ENCODE measurements around the gene GPR156.

GPR156 gene

DNA sequence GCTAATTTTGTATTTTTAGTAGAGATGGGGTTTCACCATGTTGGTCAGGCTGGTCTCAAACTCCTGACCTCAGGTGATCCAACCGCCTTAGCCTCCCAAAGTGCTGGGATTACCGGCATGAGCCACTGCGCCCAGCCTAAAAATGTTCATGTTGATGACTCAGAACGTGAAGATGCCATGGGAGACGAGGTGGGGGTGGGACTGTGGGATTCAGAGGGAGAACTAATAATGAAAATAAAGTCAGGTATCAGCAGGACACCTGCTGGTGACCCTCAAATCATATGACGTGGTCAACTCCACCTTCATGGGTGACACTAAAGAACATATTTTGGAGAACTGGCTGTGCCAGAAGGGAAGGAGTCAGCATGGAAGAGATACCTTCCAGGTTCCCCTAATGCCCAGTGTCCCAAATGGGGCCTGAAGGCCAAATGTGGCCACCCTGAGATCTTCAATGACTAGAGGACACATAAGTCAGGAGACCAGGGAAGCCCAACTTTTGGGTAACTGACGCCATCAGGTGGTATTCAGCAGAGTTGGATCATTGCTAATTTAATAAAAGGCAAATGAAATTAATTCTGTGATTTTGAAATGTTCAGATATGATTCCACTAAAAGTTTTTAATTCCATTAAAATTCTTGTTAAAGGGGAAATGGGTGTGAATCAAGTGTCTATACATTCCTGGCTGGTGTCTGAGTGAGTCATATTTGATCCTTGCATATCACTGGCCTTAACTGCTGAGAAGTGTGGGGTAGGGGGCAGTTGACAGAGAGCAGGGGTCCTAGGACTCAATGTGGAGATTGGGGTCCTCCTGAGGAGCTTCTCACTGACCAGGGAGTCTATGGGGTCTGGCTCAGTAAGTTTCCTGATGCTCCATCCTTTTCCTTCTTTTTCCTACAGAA lies 102.2 kb downstream of the GPR156 start:
- H3K79me2 ChIP-seq (ENCODE audit: insufficient read depth, low read length) = no peaks in the 10 kb centered on the region
- no peaks in the 10 kb centered on the region for H3F3A ChIP-seq (ENCODE audit: insufficient read depth)
- no peaks in the 10 kb centered on the region for H3K36me3 ChIP-seq (ENCODE audit: low read length)
- H2AFZ ChIP-seq (ENCODE audit: low read depth, low read length, severe bottlenecking) = no peak overlapping the region
- no peaks in the 10 kb centered on the region for H3K9me2 ChIP-seq (replicated peaks; ENCODE audit: insufficient read depth, low read length)
- no peak overlapping the region for H3K4me3 ChIP-seq (ENCODE audit: insufficient read depth, low read length, poor library complexity, severe bottlenecking)
- H3K9ac ChIP-seq (ENCODE audit: low read length) = no peak overlapping the region
- no peak overlapping the region for H3K27ac ChIP-seq (ENCODE audit: low read depth, low read length)
- no peaks in the 10 kb centered on the region for H3K27me3 ChIP-seq (ENCODE audit: low read length)
- no peaks in the 10 kb centered on the region for H4K20me1 ChIP-seq (ENCODE audit: low read depth, low read length)
- TF ChIP-seq, protein P1, sequence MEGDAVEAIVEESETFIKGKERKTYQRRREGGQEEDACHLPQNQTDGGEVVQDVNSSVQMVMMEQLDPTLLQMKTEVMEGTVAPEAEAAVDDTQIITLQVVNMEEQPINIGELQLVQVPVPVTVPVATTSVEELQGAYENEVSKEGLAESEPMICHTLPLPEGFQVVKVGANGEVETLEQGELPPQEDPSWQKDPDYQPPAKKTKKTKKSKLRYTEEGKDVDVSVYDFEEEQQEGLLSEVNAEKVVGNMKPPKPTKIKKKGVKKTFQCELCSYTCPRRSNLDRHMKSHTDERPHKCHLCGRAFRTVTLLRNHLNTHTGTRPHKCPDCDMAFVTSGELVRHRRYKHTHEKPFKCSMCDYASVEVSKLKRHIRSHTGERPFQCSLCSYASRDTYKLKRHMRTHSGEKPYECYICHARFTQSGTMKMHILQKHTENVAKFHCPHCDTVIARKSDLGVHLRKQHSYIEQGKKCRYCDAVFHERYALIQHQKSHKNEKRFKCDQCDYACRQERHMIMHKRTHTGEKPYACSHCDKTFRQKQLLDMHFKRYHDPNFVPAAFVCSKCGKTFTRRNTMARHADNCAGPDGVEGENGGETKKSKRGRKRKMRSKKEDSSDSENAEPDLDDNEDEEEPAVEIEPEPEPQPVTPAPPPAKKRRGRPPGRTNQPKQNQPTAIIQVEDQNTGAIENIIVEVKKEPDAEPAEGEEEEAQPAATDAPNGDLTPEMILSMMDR (IDR thresholded peaks at IDR 0.05; ENCODE audit: insufficient read depth, low read length, poor library complexity, severe bottlenecking) = no peak
- TF ChIP-seq EZH2phosphoT487 (conservative IDR thresholded peaks at IDR 0.05; ENCODE audit: low read length) = no peak
- no peaks in the 10 kb centered on the region for H3K9me3 ChIP-seq (ENCODE audit: insufficient read depth, low read length)
- no peak overlapping the region for H3K4me2 ChIP-seq (ENCODE audit: low read depth, low read length, poor library complexity, severe bottlenecking)

DNA sequence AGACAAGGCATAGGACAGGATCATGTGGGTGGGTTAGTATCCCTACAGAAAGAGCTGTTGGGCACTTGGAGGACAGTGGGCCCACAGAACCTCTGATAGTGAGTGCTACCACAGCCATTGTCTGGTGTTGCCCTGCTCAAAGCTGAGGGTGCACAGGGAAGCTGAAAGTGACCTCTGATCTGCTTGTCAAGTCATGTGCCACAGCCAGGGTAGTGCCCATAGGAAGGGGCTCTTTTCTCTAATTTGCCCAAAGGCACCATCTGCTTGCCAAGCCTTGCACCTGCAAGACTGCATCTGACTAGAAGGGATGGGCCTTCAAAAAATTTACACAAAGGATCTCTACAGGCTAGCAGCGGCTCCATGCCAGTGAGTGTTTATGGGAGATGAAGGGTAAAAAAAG lies 103.4 kb downstream of the GPR156 start:
- no peak overlapping the region for H2AFZ ChIP-seq (ENCODE audit: low read depth, low read length, severe bottlenecking)
- H4K20me1 ChIP-seq (ENCODE audit: low read depth, low read length) = no peaks in the 10 kb centered on the region
- H3K4me3 ChIP-seq (ENCODE audit: insufficient read depth, low read length, poor library complexity, severe bottlenecking) = no peak overlapping the region
- no peaks in the 10 kb centered on the region for H3K79me2 ChIP-seq (ENCODE audit: insufficient read depth, low read length)
- H3K9me2 ChIP-seq (replicated peaks; ENCODE audit: insufficient read depth, low read length) = no peaks in the 10 kb centered on the region
- no peak overlapping the region for H3K27ac ChIP-seq (ENCODE audit: low read depth, low read length)
- H3K9me3 ChIP-seq (ENCODE audit: insufficient read depth, low read length) = no peaks in the 10 kb centered on the region
- no peak overlapping the region for H3K9ac ChIP-seq (ENCODE audit: low read length)
- TF ChIP-seq EZH2phosphoT487 (conservative IDR thresholded peaks at IDR 0.05; ENCODE audit: low read length) = no peak
- TF ChIP-seq, protein P1 (IDR thresholded peaks at IDR 0.05; ENCODE audit: insufficient read depth, low read length, poor library complexity, severe bottlenecking) = no peak
- no peaks in the 10 kb centered on the region for H3K27me3 ChIP-seq (ENCODE audit: low read length)
- H3K4me2 ChIP-seq (ENCODE audit: low read depth, low read length, poor library complexity, severe bottlenecking) = no peak overlapping the region
- H3K36me3 ChIP-seq (ENCODE audit: low read length) = no peaks in the 10 kb centered on the region
- no peaks in the 10 kb centered on the region for H3F3A ChIP-seq (ENCODE audit: insufficient read depth)

DNA sequence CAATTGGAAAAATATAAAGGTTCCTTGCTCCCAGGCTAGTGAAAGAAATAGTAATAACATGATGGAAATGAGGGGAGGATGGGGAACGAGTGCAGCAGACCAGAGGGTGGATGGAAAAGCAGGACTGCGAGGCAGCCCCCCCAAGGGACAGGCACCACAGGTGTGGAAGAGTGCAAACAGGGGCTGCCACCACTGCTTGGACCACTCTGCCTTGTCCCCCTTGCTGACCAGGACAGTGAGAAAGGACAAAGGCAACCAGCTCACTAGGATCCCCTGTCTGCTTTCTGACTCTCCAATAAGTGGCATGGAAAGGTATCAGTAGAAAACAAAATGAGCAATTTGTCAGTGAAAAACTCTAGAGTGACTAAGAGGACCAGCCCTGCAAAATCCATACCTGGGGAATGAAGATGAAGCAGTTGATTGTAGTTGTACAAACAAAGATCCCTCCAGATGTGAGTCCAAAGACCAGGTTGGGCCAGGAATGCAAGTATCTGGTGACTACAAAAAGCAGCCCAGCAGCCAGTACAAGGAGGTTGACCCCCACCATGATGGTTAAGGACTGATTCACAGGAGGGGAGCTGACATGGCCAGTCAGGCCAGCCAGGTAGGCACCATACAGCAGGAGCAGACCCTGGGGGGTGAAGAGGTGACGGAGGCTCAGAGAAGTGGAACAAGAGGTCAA lies 104.2 kb downstream of the GPR156 start:
- TF ChIP-seq EZH2phosphoT487 (conservative IDR thresholded peaks at IDR 0.05; ENCODE audit: low read length) = no peak
- TF ChIP-seq, protein P1 (IDR thresholded peaks at IDR 0.05; ENCODE audit: insufficient read depth, low read length, poor library complexity, severe bottlenecking) = no peak
- Histone ChIP-seq H3K9me3 (ENCODE audit: insufficient read depth, low read length) (no peaks in the 10 kb centered on the region), H4K20me1 (ENCODE audit: low read depth, low read length) (no peaks in the 10 kb centered on the region), H3F3A (ENCODE audit: insufficient read depth) (no peaks in the 10 kb centered on the region), H3K4me3 (ENCODE audit: insufficient read depth, low read length, poor library complexity, severe bottlenecking) (no peak overlapping the region), H3K27me3 (ENCODE audit: low read length) (no peaks in the 10 kb centered on the region), H2AFZ (ENCODE audit: low read depth, low read length, severe bottlenecking) (no peak overlapping the region), H3K79me2 (ENCODE audit: insufficient read depth, low read length) (no peaks in the 10 kb centered on the region), H3K9ac (ENCODE audit: low read length) (no peak overlapping the region), H3K4me2 (ENCODE audit: low read depth, low read length, poor library complexity, severe bottlenecking) (no peak overlapping the region), H3K9me2 (replicated peaks; ENCODE audit: insufficient read depth, low read length) (no peaks in the 10 kb centered on the region), H3K36me3 (ENCODE audit: low read length) (no peaks in the 10 kb centered on the region), H3K27ac (ENCODE audit: low read depth, low read length) (no peak overlapping the region)
